Stimulated activated CD8-positive, alpha-beta memory T cell treated with anti-CD3 and anti-CD28 coated beads, Interleukin-7, amount 100 ng/mL, for 4 hours (primary cell): ENCODE measurements around the gene DEFB124.
"Not testable (repeated sequence)": the region's sequence is repeated elsewhere in the genome, so short reads cannot be mapped to it uniquely, and the experiment has no call there.

Experiments
- DNase-seq, 2 donors: peaks; one replicate each; pipeline ENCODE4 v3.0.0-alpha.2; 2020; ENCODE audit warnings: low read depth in 2 of 2

Gene DEFB124

GRCh38 chr20:31488115-31488514 is 13.2 kb upstream of the DEFB124 start:
- no peak for DNase-seq

DNA sequence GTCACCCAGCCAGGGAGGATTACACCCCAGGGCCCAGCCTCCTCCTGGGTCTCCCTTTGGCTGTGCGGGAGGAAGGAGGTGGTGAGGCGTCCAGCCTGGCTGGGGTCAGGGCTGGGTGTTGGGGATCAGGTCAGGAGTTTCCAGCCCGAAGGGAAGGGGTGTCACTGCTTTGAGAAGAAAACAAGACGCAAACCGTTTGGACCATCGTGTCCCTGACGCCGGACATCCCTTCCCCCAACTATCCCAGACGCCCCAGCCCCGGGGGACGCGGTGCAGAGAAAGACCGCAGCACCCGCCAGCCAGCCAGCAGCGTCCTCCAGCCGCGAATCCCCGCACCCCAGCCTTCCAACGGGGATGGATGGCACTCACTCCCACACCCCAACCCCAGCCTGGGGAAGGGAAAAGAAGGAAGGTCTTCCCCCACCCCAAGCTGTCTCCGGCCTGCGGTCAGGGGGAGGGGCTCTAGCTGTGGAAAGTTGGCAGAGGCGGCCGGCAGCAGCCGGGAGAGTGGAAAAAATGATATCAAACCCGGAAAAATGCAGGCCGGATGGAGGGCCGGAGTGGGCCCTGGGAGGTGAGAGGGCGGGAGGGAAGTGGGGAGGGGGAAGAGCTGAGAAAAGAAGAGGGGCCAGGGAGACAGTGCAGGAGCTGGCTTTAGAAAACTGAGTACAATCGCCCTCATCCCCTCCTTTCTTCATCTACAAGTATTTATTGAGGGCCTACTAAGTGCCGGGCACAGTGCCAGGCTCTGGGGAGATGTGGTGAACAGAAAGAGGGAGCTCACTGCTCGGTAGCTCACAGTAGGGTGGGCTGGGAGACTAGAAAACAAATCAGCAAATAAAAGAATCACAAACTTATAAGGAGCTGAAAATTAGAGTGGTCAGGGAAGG is 10.8 kb upstream of the DEFB124 start:
- no peak for DNase-seq

DNA sequence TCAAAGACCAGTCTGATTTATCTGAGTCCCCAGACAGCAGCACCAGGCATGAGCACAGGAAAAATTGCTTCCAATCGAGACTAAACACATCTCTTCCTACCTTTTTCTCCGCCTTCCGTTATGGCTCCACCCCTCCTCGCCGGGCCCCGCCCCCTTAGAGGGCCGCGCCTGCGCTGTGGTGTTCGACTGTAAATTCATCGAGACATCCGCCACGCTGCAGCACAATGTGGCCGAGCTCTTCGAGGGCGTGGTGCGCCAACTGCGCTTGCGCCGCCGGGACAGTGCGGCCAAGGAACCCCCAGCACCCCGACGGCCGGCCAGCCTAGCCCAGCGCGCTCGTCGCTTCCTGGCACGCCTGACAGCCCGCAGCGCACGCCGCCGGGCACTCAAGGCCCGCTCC is 9.1 kb upstream of the DEFB124 start:
- DNase-seq = no peak

DNA sequence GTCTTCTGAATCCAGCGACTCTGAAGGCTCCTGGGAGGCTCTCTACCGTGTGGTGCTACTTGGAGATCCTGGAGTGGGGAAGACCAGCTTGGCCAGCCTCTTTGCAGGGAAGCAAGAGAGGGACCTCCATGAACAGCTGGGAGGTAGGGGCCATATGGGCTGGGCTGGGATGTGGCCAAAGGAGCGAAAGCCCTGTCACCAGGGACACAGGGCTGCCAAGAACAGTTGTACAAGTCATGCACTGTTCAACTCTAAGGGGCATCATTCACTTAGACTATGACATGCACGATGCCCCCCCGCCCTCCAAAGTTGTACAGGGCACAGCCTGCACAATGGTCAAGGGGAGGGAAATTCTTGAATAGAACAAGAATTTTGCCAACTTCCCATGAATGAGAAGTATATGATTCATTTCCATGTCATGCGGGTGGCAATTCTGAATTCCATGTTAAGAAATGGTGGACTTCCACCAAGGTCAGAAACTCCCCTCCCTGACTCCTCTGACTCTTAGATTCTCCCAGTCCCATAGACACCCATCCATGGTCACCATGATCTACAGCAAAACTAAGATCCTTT is 1.8 kb upstream of the DEFB124 start:
- DNase-seq = no peak

GRCh38 chr20:31476294-31476585 is 1.3 kb upstream of the DEFB124 start:
- DNase-seq = no peak

DNA sequence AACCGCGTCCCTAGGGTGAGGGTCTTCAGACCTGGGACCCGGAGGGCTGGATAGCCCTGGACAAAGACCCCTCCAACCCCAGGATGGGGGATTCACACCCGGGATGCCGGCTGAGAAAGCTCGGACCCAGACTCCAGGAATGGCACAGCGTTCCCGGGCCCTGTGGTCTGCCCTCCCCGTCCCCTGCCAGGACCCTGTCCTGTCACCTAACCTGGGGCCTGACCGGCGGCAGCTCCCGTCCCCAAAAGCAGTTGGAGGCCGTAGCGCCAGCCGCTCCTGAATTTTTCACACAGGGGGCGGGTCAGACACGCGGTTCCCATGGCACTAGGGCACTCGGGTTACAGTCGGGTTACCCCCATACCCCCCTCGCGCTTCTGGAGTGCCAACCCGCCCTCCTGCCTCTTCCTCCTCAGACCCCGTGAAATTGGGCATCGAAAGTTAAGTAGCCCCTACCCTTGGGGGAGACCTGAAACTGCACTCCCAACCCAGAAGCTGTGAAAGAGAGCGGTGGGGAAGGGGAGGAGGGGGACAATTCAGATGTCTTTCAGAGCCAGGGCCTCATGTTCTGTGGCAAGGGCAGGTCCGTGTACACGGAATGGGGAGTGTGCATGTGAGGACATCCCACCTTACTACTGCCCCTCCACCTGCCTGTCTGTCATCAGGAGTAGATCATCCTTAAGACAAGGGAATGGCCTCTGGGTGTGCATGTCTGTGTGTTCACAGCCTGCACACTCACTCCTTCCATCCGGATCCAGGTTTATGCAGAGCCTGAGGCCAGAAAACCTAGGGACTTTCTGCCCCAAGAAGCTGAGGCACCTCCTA is 756 bp upstream of the DEFB124 start:
- DNase-seq = no peak

- DNase-seq = no peak
Measured at GRCh38 chr20:31474097-31474436, 860 bp downstream of the DEFB124 start.

- no peak for DNase-seq
Measured at GRCh38 chr20:31473331-31474096, 1.4 kb downstream of the DEFB124 start.

DNA sequence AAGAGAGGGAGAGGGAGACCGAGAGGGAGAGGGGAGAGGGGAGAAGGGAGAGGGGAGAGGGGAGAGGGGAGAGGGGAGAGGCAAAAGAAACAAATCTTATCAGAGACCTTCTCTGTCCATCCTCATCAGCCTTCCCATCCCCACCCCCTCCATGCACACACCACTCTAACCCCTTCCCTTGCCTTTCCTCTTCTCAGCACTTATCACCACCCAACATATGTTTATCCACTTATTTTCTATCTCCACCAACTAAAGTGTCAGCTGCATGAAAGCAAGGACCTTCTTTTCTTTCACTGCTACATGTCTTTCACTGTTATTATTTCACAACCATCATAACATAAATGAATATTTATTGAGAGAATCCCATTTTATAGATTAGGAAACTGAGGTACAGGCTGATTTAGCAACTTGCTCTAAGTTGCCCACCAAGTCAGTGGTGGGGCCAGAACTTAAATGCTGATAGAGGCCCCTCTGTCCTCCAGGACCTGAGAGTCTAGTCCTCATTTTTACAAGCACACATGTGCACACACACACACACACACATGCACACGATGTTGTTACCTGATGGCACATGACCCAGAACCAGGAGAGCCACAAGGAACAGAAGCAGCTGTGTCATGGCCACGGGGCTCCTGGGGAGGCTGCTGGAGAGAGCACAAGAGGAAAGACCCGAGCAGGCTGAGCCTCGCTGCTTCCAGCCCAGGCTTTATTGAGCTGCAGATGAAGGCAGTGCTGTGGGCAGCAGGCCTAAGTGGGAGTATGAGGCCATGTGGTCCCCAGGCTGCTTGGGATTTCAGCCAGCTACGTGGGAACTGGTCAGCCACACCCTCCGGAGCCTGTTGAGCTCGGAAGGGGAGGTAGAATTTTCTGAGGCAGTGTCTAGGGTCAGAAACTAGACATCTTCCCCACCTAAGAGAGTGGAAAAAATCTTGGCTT is 2.3 kb downstream of the DEFB124 start:
- no peak for DNase-seq

DNA sequence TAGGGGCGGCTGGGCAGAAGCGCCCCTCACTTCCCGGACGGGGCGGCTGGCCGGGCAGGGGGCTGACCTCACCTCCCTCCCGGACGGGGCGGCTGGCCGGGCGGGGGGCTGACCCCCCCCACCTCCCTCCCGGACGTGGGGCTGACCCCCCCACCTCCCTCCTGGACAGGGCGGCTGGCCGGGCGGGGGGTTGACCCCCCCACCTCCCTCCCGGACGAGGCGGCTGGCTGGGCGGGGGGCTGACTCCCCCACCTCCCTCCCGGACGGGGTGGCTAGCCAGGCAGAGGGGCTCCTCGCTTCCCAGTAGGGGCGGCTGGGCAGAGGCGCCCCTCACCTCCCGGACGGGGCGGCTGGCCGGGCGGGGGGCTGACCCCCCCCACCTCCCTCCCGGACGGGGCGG is 4.0 kb downstream of the DEFB124 start:
- not testable (repeated sequence) for DNase-seq

- no peak for DNase-seq
Measured at GRCh38 chr20:31454361-31454760, 20.6 kb downstream of the DEFB124 start.

GRCh38 chr20:31452575-31452974 is 22.4 kb downstream of the DEFB124 start:
- no peak for DNase-seq

DNA sequence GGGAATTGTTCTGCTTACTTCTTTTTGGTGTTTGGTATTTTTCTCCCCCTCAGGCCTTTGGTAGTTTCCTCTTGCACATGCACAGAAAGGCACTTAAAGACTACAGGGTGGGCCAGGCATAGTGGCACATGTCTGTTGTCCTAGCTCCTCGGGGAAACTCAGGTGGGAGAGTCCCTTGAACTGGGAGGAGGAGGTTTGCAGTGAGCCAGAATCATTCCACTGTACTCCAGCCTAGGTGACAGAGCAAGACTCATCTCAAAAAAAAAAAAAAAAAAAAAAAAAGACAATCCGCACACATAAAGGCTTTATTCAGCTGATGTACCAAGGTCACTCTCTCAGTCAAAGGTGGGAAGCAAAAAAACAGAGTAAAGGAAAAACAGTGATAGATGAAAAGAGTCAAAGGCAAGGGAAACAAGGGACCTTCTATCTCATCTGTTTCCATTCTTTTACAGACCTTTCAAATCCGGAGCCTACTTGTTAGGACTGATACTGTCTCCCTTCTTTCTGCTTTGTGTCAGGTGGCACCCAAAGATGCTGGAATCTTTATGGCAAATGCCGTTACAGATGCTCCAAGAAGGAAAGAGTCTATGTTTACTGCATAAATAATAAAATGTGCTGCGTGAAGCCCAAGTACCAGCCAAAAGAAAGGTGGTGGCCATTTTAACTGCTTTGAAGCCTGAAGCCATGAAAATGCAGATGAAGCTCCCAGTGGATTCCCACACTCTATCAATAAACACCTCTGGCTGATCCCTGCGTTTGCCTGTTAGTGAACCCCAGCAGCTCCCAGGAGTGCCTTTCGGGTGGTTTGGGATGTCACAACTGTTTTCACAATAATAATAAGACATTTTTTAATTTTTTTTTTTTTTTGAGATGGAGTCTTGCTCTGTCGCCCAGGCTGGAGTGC is 25.2 kb downstream of the DEFB124 start:
- DNase-seq = no peak

DNA sequence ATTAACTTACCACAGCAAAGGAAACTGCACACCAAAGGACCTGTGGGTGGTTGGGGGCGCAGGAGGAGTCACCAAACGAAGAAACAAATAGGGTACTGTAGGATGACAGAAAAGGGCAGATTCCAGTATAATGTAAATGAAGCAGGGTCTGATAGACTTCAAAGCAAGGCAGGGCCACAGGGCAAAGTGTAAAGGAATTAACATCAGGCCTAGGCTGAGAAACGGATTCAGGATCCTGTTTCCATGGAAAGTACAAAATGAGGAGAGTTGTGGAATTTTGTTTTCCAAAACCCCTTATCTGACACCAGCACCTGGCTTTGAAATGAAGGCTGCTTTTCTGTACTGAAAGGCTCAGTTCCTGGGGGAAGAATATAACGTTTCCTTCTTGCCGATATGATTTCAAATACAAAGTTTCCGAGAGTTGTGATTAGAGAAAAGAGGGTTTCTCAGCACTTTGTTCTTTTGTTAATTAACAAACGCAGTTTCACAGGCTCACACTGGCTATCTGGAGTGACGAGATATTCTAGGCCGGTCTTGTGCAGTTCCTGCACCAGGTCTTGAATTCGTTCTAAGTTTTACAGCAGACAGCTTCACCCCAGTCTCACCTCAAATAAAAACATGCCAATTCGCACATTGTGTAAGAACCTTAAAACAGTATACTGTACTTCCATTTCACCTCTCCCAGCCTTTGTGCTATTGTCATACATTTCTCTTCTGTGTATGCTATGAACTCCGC is 28.7 kb downstream of the DEFB124 start:
- DNase-seq = no peak

GRCh38 chr20:31440012-31440659 is 34.8 kb downstream of the DEFB124 start, which contains the start of gene DEFB123:
Gene DEFB123 (plus strand): TSS chr20:31440632. CDS start chr20:31440699, 67 bp downstream.
- no peak for DNase-seq

GRCh38 chr20:31430568-31431115 is 44.3 kb downstream of the DEFB124 start:
- DNase-seq = no peak

GRCh38 chr20:31427576-31427975 is 47.4 kb downstream of the DEFB124 start:
- DNase-seq = not testable (repeated sequence)

DNA sequence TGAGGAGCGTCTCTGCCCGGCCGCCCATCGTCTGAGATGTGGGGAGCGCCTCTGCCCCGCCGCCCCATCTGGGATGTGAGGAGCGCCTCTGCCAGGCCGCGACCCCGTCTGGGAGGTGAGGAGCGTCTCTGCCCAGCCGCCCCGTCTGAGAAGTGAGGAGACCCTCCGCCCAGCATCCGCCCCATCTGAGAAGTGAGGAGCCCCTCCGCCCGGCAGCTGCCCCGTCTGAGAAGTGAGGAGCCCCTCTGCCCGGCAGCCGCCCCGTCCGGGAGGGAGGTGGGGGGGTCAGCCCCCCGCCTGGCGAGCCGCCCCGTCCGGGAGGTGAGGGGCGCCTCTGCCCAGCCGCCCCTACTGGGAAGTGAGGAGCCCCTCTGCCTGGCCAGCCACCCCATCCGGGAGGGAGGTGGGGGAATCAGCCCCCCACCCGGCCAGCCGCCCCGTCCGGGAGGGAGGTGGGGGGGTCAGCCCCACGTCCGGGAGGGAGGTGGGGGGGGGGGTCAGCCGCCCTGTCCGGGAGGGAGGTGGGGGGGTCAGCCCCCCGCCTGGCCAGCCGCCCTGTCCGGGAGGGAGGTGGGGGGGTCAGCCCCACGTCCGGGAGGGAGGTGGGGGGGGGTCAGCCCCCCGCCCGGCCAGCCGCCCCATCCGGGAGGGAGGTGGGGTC is 47.9 kb downstream of the DEFB124 start:
- not testable (repeated sequence) for DNase-seq
